SIG-M5 treated with dmso at 0.1 percent for 504 hours (cell line): Measurements from ENCODE around the gene NFE2L1.
"Not testable (repeated sequence)": the region's sequence is repeated elsewhere in the genome, so short reads cannot be mapped to it uniquely, and the experiment has no call there.

ENCODE experiments used
- DNase-seq: peaks from one replicate; lab custom pipeline; 2025; ENCODE audit not compliant: unreplicated experiment; lab: John Stamatoyannopoulos, UW

Gene NFE2L1

GRCh38 chr17:48066656-48067055 lies 18.5 kb downstream of the NFE2L1 start:
- DNase-seq, result no peak

GRCh38 chr17:48067245-48067644 lies 19.1 kb downstream of the NFE2L1 start:
- no peak for DNase-seq

GRCh38 chr17:48067808-48068207 lies 19.6 kb downstream of the NFE2L1 start:
- not testable (repeated sequence) for DNase-seq

- peak; percentile 21 for DNase-seq
Measured at GRCh38 chr17:48068491-48068961, 20.4 kb downstream of the NFE2L1 start.

GRCh38 chr17:48070195-48070594 lies 22.0 kb downstream of the NFE2L1 start:
- DNase-seq, result no peak

GRCh38 chr17:48071654-48072053 lies 23.5 kb downstream of the NFE2L1 start:
- no peak for DNase-seq

- DNase-seq, result not testable (repeated sequence)
Measured at GRCh38 chr17:48072811-48073210, 24.7 kb downstream of the NFE2L1 start.

GRCh38 chr17:48073566-48074094 lies 25.5 kb downstream of the NFE2L1 start:
- not testable (repeated sequence) for DNase-seq

- peak; percentile 71 for DNase-seq
Measured at GRCh38 chr17:48074322-48075081, 26.3 kb downstream of the NFE2L1 start.

GRCh38 chr17:48077152-48077551 lies 29.0 kb downstream of the NFE2L1 start:
- DNase-seq, result not testable (repeated sequence)

GRCh38 chr17:48081858-48082257 lies 33.7 kb downstream of the NFE2L1 start:
- DNase-seq, result no peak

- DNase-seq, result no peak
Measured at GRCh38 chr17:48084932-48085331, 36.8 kb downstream of the NFE2L1 start.

GRCh38 chr17:48093341-48094045 lies 45.3 kb downstream of the NFE2L1 start:
- no peak for DNase-seq

- no peak for DNase-seq
Measured at GRCh38 chr17:48095611-48096010, 47.5 kb downstream of the NFE2L1 start.

- DNase-seq, result no peak
Measured at GRCh38 chr17:48100160-48100559, 52.0 kb downstream of the NFE2L1 start.

- peak; percentile 60 for DNase-seq
Measured at GRCh38 chr17:48100591-48101011, 52.4 kb downstream of the NFE2L1 start.

GRCh38 chr17:48101012-48101720 lies 53.0 kb downstream of the NFE2L1 start, which contains the start of gene CBX1:
Gene CBX1, minus strand, starts transcription at chr17:48101478. Its CDS starts 24,474 bp downstream, at chr17:48077004.
- DNase-seq, result peak; percentile 91

GRCh38 chr17:48102043-48102750 lies 54.0 kb downstream of the NFE2L1 start:
- peak; percentile 56 for DNase-seq

- DNase-seq, result peak; percentile 19
Measured at GRCh38 chr17:48102798-48103715, 54.9 kb downstream of the NFE2L1 start.
